H54 (cell line): ENCODE results near the gene CHMP4B.

ENCODE experiments used
- DNase-seq: peaks from one replicate; pipeline ENCODE4 v3.0.0; 2011; ENCODE audit warnings: low spot score, mixed read lengths; ENCODE audit not compliant: insufficient read length
- FAIRE-seq: peaks from 3 replicates; lab custom pipeline; 2011; peaks lifted over from hg19 to GRCh38; lab: Jason Lieb, UNC
- POLR2A ChIP-seq: IDR thresholded peaks from 2 replicates; pipeline ENCODE4 v1.6.1; 2011; ENCODE audit warnings: low read depth, mild to moderate bottlenecking, low read length

Gene CHMP4B

DNA sequence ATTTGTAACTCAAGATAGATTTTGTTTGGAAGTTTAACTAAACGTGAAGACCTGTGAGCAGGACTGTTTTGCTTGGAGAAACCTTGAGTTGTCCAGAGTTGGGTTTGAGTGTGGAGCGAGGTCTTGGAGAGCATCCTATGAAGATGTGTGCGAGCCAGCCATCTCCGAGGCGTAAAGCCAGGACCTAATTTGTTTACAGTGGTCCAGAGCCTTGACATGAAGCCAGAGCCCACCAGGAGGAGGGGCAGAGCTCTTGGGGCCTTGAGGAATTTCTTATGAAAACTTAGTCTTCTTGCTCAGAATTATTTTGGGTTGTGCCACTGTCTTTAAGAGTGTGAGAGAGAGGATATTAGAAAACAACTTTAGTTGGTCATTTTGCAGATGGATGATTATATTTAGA, 6.3 kb downstream of the CHMP4B start:
- DNase-seq (no peak), FAIRE-seq (no peak)
- TF ChIP-seq POLR2A = no peak

DNA sequence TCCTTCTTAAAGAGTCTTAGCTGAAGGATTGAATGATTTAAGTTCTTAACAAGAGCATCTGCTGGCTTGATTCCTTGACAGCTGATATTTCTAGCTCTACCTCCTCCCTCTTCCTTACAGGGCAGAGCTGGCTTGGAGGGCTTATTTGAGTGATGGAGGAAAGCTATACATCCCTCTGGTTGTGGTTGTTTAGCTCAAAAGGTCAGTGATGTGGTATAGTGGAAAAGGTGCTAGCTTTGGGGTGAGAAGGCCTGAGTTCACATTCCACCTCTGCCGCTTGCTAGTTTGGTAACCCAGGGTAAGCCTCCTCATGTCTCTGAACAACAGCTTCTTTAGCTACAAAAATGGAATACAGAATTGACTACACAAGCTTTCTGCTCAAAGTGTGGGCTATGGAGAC, 8.3 kb downstream of the CHMP4B start:
- FAIRE-seq = no peak
- DNase-seq = no peak
- TF ChIP-seq POLR2A = no peak

DNA sequence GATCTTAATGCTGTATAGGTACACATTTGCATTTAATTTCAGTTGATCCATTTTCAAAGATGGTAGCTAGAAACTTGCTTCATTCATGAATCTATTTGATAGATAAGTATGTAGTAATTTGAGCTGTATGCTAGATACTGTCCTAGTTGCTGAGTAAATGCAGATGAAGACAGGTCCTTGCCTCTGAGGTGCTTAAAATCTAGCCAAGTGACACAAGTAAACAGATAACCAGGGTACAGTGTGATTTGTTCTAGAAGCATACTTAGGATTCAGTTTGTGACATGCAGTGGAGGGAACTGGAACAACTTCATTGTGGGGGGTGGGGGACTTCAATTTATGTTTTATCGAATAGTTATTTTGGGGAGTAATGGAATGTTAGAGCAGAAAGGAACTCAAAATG, 9.2 kb downstream of the CHMP4B start:
- TF ChIP-seq POLR2A = no peak
- DNase-seq = no peak
- no peak for FAIRE-seq

DNA sequence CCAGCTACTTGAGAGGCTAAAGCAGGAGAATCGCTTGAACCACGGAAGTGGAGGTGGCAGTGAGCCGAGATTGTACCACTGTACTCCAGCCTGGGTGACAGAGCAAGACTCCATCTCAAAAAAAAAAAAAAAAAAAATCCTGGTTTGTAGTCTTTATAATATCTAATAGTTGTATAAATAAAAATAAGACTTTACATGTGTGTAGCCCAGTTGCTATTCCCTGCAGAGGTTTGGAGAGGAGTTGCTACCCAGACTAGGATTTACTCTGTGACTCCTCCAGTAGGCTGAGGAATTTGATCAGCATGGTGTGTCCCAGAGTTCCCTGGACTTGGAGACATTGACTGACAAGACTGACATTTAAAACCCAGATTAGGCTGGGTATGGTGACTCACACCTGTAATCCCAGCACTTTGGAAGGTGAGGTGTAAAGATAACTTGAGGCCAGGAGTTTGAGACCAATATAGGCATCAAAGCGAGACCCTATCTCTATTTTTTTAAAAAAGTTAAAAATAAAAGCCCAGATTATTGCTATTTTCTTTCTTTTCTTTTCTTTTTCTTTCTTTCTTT, 10.2 kb downstream of the CHMP4B start:
- no peak for TF ChIP-seq POLR2A
- FAIRE-seq (no peak), DNase-seq (no peak)

DNA sequence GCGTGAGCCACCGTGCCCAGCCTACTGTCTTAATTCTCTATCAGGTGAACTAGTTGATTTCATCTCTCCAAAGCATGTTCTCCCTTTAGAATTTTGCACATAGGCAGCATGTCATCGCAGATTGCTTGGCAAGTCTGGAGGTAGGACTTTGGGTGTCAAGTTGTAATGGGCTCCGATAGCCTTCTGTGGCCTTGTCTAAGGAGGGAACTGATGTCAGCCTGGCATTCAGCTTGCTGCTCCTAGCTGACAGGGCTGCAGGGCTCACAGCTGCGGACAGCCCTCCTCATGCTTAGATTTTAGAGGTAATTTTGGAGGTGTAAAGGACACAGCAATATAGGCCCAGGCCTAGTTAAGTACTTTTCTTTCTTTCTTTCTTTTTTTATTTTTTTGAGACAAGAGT, 11.3 kb downstream of the CHMP4B start:
- no peak for FAIRE-seq
- TF ChIP-seq POLR2A = no peak
- no peak for DNase-seq

DNA sequence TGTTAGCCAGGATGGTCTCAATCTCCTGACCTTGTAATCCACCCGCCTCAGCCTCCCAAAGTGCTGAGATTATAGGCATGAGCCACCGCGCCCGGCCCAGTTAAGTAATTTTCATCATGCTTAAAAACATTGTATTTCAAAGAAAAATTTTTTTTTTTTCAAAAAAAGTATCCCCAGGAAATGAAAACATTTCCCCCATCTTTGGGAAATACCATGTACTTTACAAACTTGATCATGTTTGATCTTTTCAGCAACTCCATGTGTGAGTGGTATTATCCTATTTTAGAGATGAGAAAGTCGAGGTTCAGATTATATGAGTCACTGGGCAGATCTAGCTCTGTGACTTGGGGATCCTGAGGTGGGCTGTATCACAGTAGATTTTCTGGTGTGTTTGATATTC, 11.8 kb downstream of the CHMP4B start:
- no peak for DNase-seq
- no peak for FAIRE-seq
- no peak for TF ChIP-seq POLR2A

DNA sequence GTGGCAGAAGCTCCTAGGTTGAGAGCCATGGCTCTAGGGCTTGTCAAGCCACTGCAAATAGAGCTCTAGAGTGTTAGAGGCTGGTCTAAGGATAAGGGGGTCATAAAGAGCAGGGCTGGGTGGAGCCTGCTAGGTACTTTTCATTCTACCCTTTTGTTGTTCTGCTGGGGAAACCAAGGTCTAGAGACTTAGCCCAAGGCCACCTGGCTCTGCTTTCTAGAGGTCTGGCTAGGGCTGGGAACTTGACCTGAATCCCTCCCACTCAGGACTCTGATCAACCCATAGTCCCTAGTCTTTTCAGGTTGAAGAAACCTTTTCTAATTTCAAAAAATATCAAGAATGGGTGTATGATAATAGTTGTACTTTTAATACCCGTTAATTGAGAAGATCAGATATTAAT, 13.7 kb downstream of the CHMP4B start:
- FAIRE-seq = no peak
- DNase-seq = no peak
- TF ChIP-seq POLR2A = no peak

DNA sequence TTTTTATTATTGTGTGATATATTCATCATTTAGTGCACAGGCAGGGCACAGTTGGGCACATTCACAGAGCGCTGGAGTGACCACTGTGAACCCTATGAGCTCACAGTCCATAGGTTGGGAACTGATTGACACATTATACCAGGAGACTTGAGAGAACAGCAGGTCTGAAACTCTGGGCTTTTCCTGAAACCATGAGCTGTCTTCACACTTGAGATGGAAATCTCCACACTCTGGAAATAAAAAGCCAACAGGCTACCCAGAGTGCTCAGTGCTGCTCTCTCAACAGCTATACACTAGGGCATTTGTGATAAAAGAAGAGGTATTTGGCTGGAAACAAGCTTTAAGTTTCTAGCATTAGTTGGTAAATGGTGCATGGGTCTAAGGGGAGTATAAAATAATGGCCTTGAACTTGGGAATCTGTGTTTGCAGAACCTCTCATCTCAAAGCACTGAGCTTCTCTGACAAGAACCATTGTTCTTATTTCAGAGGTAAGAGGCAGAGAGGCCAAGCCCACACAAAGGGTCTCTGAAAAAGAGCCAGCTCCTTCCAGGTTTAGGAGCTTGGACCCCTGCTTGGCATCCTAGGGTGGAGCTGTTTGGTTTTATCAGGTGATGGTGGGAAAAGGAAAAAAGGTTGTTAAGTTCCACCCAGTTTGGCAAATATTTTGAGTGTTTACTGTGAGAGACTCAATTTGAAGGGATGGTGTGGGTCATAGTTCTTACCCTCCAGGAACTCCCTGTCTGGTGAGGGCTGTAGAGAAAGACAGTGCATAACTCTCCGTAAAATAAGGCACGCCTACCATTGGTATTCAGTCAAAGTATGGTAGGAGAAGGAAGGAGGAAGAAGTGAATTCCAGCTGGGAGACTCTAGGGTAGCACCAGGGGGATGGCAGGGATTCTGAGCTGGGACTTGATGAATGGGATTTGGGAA, 14.5 kb downstream of the CHMP4B start:
- FAIRE-seq (no peak), DNase-seq (no peak)
- TF ChIP-seq POLR2A = no peak

DNA sequence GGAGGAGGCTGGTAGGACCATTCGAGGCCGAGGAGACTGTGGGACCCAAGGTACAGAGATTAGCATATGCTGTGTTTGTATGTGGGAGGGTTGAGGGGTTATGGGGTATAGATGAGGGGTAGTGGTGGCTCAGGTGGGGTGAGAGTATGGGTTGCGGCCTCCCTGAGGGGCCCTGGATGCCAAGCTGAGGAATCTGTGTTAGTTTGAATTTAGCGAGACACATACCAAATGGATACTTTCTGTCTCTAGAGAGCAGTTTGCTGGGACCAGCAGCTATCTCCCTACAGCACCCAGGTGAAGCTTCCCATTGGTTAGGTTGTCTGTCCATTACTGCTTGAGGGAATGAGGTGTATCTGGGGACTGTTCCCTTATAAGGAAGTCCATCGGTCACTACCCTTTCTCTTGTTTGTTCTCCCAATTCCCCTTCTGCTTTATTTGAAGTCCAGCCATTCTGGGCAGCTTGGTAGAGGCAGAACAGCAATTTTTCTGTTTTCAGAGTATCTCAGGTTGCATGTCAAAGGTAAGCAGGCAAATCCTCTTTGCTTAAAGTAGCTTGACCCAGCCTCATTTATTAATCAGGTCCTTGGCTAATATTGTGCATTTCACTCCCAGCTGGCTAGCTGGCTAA, 15.2 kb downstream of the CHMP4B start:
- DNase-seq = no peak
- no peak for FAIRE-seq
- no peak for TF ChIP-seq POLR2A

DNA sequence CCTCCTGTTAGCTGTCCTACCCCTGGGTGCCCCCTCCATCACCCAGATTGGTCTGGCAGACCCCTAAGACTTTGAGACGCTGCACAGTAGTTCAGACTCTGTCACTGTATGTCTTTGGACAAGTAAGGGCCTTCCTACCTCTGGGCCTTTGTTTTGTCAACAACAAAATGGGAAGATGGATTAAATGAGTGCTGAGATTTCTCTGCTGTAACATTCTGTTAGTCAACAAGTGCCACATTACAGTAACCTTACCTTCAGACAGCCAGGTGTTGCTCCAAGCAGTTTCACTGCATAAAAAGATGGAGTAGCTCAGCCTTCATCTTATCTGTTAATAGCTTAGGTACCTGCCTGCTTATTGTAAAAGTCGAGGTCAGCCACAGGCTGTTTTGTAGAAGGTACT, 16.0 kb downstream of the CHMP4B start:
- DNase-seq (no peak), FAIRE-seq (no peak)
- no peak for TF ChIP-seq POLR2A

DNA sequence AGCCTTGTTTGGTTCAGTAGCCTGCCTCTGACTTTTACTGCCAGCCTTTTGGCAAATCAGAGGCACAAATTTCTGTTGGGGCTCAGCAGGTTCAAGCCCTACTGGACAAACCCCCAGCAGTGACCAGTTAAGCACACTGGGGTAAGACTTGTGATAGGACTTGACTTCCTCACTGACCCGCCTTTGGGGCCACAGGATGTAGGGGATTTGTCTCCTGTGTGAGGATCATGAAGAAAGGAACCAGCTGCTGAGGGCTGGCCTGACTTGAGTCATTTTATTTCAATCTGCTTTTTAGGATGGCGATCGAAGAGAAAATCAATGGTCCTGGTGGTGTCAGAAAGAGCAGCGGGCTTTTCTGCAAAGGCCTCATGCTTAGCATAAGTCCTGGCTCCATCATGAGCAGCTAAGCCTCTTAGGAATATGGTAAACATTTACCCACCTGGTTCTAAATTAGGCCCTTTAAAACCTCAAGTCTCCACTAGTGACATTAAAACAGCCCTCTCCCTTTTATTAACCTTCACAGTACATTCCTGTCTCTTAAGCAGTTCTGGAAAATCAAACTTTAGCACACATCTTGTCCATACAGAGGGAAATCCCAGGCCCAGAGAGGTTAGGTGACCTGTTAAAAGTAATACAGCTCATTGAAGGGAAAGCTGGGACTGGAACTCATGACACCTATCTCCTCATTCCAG, 16.6 kb downstream of the CHMP4B start:
- no peak for TF ChIP-seq POLR2A
- FAIRE-seq (no peak), DNase-seq (no peak)

DNA sequence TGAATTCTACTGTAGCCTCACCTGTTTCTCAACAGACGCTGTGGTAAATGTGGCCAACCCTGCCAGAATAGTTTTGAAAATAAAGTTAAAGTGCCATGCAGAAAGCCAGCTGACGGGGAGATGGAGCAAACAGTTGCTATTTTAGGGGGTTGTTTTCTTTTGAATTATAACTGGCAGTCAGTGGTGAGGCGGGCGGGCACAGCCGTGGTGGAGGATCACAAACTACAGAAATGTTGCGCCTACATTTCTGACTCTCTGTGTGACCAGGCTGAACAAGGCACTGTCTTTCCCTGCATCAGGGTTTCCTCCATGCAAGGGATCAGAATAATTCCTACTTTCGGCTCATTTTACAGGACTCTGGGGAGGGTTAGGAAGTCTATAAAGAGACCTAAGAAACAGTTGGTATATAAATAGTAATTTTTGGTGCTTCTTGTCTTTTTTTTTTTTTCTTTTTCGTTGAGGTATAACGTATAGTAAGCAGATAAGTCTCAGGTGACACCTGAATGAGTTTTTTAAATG, 17.2 kb downstream of the CHMP4B start:
- no peak for FAIRE-seq
- TF ChIP-seq POLR2A = no peak
- no peak for DNase-seq

DNA sequence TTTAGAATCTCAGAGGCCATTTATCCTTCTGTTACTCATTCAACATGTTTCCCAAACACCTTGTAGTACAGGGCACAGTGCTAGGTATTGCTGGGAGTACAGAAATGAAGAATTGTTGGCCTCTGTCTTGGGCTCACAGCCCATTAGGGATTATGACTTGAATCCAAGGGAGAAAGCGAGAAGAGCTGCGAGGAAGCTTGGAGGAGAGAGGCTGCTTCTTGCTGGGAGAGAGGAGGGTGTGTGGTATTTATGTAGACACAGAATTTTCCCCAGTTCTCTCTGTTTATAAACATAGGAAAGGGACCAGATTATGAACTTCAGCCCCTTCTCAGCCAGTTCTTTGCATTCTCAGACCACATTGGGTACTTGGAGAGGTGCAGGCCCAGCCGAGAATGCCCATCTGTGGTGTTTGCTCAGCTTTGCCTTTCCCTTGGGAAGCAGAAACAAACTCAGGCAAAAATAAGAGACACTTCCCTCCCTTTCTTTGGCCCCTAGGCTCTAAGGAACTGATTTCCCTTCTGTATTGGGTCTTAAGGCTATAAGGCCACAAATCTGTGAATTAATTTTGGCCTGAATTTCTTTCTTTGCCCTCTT, 17.9 kb downstream of the CHMP4B start:
- FAIRE-seq (no peak), DNase-seq (no peak)
- TF ChIP-seq POLR2A = no peak

DNA sequence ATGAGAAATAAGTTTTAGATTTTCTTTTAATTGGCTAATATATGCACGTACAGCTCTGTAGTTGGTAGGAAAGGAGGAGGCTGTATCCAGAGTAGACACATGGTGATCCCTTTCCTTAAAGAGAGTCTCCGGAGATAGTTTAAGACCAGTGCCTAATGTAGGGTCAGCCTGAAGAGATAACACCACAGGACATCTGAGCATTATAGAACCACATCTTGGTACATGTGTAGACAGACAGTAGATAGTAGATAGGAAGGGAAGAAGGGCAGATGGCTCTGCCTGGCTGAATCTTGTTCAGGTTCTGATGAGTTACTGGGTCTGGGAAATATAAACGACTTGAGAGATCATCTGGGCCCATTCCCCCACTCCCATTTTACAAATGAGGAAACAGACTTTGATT, 18.5 kb downstream of the CHMP4B start:
- TF ChIP-seq POLR2A = no peak
- no peak for FAIRE-seq
- DNase-seq = no peak
